H1 (cell line): ENCODE measurements around the gene CDC14B. TPM values are rescaled to one million over a fixed set of nuclear protein-coding genes. Genes with fewer than 3 reads are reported as not detected.

ENCODE experiments used
- CTCF ChIA-PET: fragments of 300-600 bp; sonication (Branson Sonifier 250); formaldehyde crosslinking; loops from one replicate; lab custom pipeline; 2021; ENCODE audit not compliant: partially characterized antibody; lab: Charles Lee
- POLR2A ChIA-PET: fragments of 300-600 bp; sonication (Branson Sonifier 250); formaldehyde crosslinking; loops from one replicate; lab custom pipeline; 2021; ENCODE audit warnings: inconsistent platforms; ENCODE audit not compliant: partially characterized antibody; lab: Charles Lee
- DNase-seq, 2 experiments: peaks; one replicate each; pipeline versions ENCODE4 v3.0.0 to v3.0.0-alpha.2; 2010 to 2022; ENCODE audit warnings: low spot score in 2 of 2, low read depth in 1 of 2, mixed read lengths in 1 of 2
- FAIRE-seq: peaks from 2 replicates; lab custom pipeline; 2011; peaks lifted over from hg19 to GRCh38; lab: Jason Lieb, UNC
- H2AFZ ChIP-seq: 2 replicates; pipeline ENCODE4 v1.8.1; 2012; ENCODE audit warnings: low read length, inconsistent platforms
- H2AK5ac ChIP-seq: 2 replicates; pipeline ENCODE4 v1.6.1; 2013; ENCODE audit warnings: low read depth, low read length
- H2BK120ac ChIP-seq: replicated peaks from 2 replicates; pipeline ENCODE3; 2013; ENCODE audit warnings: low read depth, low read length, inconsistent platforms
- H2BK12ac ChIP-seq: 2 replicates; pipeline ENCODE4 v1.6.1; 2013; ENCODE audit warnings: low read depth, low read length
- H2BK15ac ChIP-seq: 2 replicates; pipeline ENCODE4 v1.6.1; 2013; ENCODE audit warnings: low read length
- H2BK20ac ChIP-seq: 2 replicates; pipeline ENCODE4 v1.6.1; 2013; ENCODE audit warnings: low read length
- H2BK5ac ChIP-seq: 2 replicates; pipeline ENCODE4 v1.6.1; 2013; ENCODE audit warnings: low read depth, low read length
- H3K14ac ChIP-seq: 2 replicates; pipeline ENCODE4 v1.6.1; 2013; ENCODE audit warnings: inconsistent platforms; ENCODE audit not compliant: insufficient read length
- H3K18ac ChIP-seq: 2 replicates; pipeline ENCODE4 v1.6.1; 2013; ENCODE audit warnings: low read length; ENCODE audit errors: extremely low read depth
- H3K23ac ChIP-seq: 2 replicates; pipeline ENCODE4 v1.6.1; 2013; ENCODE audit warnings: inconsistent platforms; ENCODE audit not compliant: insufficient read length
- H3K23me2 ChIP-seq: 2 replicates; pipeline ENCODE4 v1.6.1; 2013; ENCODE audit warnings: low read depth, low read length
- H3K27ac ChIP-seq: 2 replicates; pipeline ENCODE4 v1.6.1; 2011; ENCODE audit warnings: low read depth, low read length, inconsistent platforms
- H3K27me3 ChIP-seq, 4 experiments: replicated peaks in 1 of 4; 1 replicate in 1 of 4; 2 replicates in 3 of 4; pipeline versions ENCODE4 v1.6.1 to v1.8.1; 2011 to 2013; ENCODE audit warnings: low read length in 3 of 4, mild to moderate bottlenecking in 3 of 4, inconsistent platforms in 2 of 4, mixed read lengths in 2 of 4, moderate library complexity in 1 of 4; ENCODE audit not compliant: control insufficient read depth in 3 of 4, insufficient read depth in 3 of 4; ENCODE audit errors: extremely low read depth in 1 of 4
- H3K36me3 ChIP-seq, 4 experiments: 2 replicates each; pipeline versions ENCODE4 v1.6.1 to v1.8.1; 2011 to 2013; ENCODE audit warnings: mild to moderate bottlenecking in 4 of 4, low read length in 3 of 4, moderate library complexity in 2 of 4, control low read depth in 1 of 4, inconsistent platforms in 1 of 4; ENCODE audit not compliant: insufficient read depth in 4 of 4, control insufficient read depth in 2 of 4
- H3K4ac ChIP-seq: replicated peaks from 2 replicates; pipeline ENCODE3; 2013; ENCODE audit warnings: low read length, low read depth, mixed read lengths, inconsistent platforms; ENCODE audit not compliant: insufficient read length
- H3K4me1 ChIP-seq, 4 experiments: replicated peaks in 1 of 4; 1 replicate in 1 of 4; 2 replicates in 3 of 4; pipeline versions ENCODE4 v1.6.1 to v1.8.1; 2011 to 2013; ENCODE audit warnings: low read length in 3 of 4, inconsistent platforms in 2 of 4, mixed read lengths in 1 of 4; ENCODE audit not compliant: insufficient read depth in 4 of 4, control insufficient read depth in 3 of 4
- H3K4me2 ChIP-seq, 2 experiments: 2 replicates each; pipeline versions ENCODE4 v1.6.1 to v1.8.1; 2011 to 2013; ENCODE audit warnings: low read depth in 2 of 2, low read length in 2 of 2, control low read depth in 1 of 2, inconsistent platforms in 1 of 2, mild to moderate bottlenecking in 1 of 2; ENCODE audit not compliant: insufficient read depth in 1 of 2
- H3K4me3 ChIP-seq, 4 experiments: fragments of 200-600, 300-600 bp in 1 of 4; sonication (generic), shearing (Covaris generic), sonication (Bioruptor Twin) in 1 of 4; 2 replicates each; pipeline versions ENCODE4 v1.5.1 to v1.8.1; 2011 to 2016; ENCODE audit warnings: low read length in 4 of 4, low read depth in 3 of 4, control low read depth in 2 of 4, inconsistent platforms in 2 of 4, mild to moderate bottlenecking in 2 of 4, mixed read lengths in 1 of 4, moderate library complexity in 1 of 4; ENCODE audit not compliant: insufficient read depth in 2 of 4; ENCODE audit errors: extremely low read depth in 1 of 4
- H3K56ac ChIP-seq: replicated peaks from 2 replicates; pipeline ENCODE3; 2013; ENCODE audit warnings: low read depth, mild to moderate bottlenecking, mixed read lengths, low read length, inconsistent platforms; ENCODE audit not compliant: insufficient read length
- H3K79me1 ChIP-seq: 2 replicates; pipeline ENCODE4 v1.6.1; 2013; ENCODE audit warnings: low read depth, low read length, control low read depth
- H3K79me2 ChIP-seq, 2 experiments: 2 replicates each; pipeline versions ENCODE4 v1.6.1 to v1.8.1; 2012 to 2013; ENCODE audit warnings: low read length in 2 of 2, mild to moderate bottlenecking in 2 of 2, inconsistent platforms in 1 of 2; ENCODE audit not compliant: insufficient read depth in 2 of 2, control insufficient read depth in 1 of 2
- H3K9ac ChIP-seq, 4 experiments: replicated peaks in 1 of 4; 1 replicate in 1 of 4; 2 replicates in 3 of 4; pipeline versions ENCODE4 v1.6.1 to v1.8.1; 2011 to 2013; ENCODE audit warnings: low read depth in 3 of 4, low read length in 3 of 4, control low read depth in 2 of 4, mild to moderate bottlenecking in 2 of 4, moderate library complexity in 2 of 4, inconsistent platforms in 1 of 4; ENCODE audit errors: extremely low read depth in 1 of 4
- H3K9me3 ChIP-seq, 2 experiments: 2 replicates each; pipeline versions ENCODE4 v1.6.1 to v1.8.1; 2012 to 2013; ENCODE audit warnings: mild to moderate bottlenecking in 2 of 2, moderate library complexity in 2 of 2, control low read depth in 1 of 2, inconsistent platforms in 1 of 2, low read depth in 1 of 2, low read length in 1 of 2, mixed read lengths in 1 of 2; ENCODE audit not compliant: insufficient read depth in 2 of 2
- H4K20me1 ChIP-seq, 2 experiments: replicated peaks in 1 of 2; 2 replicates each; pipeline versions ENCODE3 to v1.8.1; 2011 to 2013; ENCODE audit warnings: inconsistent platforms in 2 of 2, low read length in 2 of 2, mild to moderate bottlenecking in 1 of 2; ENCODE audit not compliant: insufficient read depth in 2 of 2, control insufficient read depth in 1 of 2
- H4K5ac ChIP-seq: 2 replicates; pipeline ENCODE4 v1.6.1; 2013; ENCODE audit warnings: low read length, low read depth, mixed read lengths, inconsistent platforms; ENCODE audit not compliant: insufficient read length
- H4K8ac ChIP-seq: 2 replicates; pipeline ENCODE4 v1.8.0; 2013; ENCODE audit warnings: mild to moderate bottlenecking, moderate library complexity, low read length, inconsistent platforms; ENCODE audit not compliant: insufficient read depth; ENCODE audit errors: extremely low read depth
- H4K91ac ChIP-seq: replicated peaks from 2 replicates; pipeline ENCODE3; 2013; ENCODE audit warnings: low read length, mixed read lengths, inconsistent platforms; ENCODE audit not compliant: insufficient read length
- ASH2L ChIP-seq: fragments of 200-600, 300-600 bp; sonication (generic); IDR thresholded peaks from one replicate; pipeline ENCODE4 v1.7.1; 2017; ENCODE audit warnings: low read length
- E2F6 ChIP-seq: IDR thresholded peaks from 2 replicates; pipeline ENCODE4 v1.6.1; 2012; ENCODE audit warnings: inconsistent platforms
- EP300 ChIP-seq, 2 experiments: IDR thresholded peaks; 1 replicate in 1 of 2; 2 replicates in 1 of 2; pipeline ENCODE4 v1.6.1; 2011 to 2012; ENCODE audit warnings: low read depth in 2 of 2, low read length in 2 of 2, mild to moderate bottlenecking in 2 of 2, borderline replicate concordance in 1 of 2, inconsistent platforms in 1 of 2, moderate library complexity in 1 of 2
- GTF2F1 ChIP-seq: IDR thresholded peaks from 2 replicates; pipeline ENCODE4 v1.6.1; 2012; ENCODE audit warnings: low read depth, low read length, improper control_type of control experiment, borderline replicate concordance
- JUN ChIP-seq: IDR thresholded peaks from 2 replicates; pipeline ENCODE4 v1.6.1; 2011; ENCODE audit warnings: low read depth, mild to moderate bottlenecking, improper control_type of control experiment, low read length
- KDM1A ChIP-seq: fragments of 200-600, 300-600 bp; sonication (generic); IDR thresholded peaks from 2 replicates; pipeline ENCODE4 v1.7.1; 2016; ENCODE audit warnings: mild to moderate bottlenecking, low read length, borderline replicate concordance
- MAX ChIP-seq: IDR thresholded peaks from 2 replicates; pipeline ENCODE4 v1.6.1; 2012; ENCODE audit warnings: inconsistent platforms
- SIN3A ChIP-seq, 2 experiments: IDR thresholded peaks in 1 of 2; conservative IDR thresholded peaks in 1 of 2; 2 replicates each; pipeline ENCODE4 v1.6.1; 2011 to 2012; ENCODE audit warnings: low read length in 2 of 2, improper control_type of control experiment in 1 of 2, low read depth in 1 of 2, mild to moderate bottlenecking in 1 of 2
- WGBS, 2 experiments: shearing (Covaris generic) in 1 of 2; methylation state at CpG; one replicate each; pipeline versions ENCODE4 v1.1.6 to v1.1.7; 2013 to 2015; ENCODE audit warnings: low lambda C conversion rate in 2 of 2, mixed read lengths in 2 of 2, inconsistent platforms in 1 of 2, low coverage in 1 of 2, missing lambda C conversion rate in 1 of 2; ENCODE audit not compliant: insufficient replicate concordance in 2 of 2, insufficient coverage in 1 of 2, insufficient read length in 1 of 2; ENCODE audit errors: extremely low coverage in 1 of 2, missing lambda C conversion rate in 1 of 2; 5-methylcytosine and 5-hydroxymethylcytosine counted together
- polyA plus RNA-seq, 7 experiments: library from polyadenylated mRNA; depleted of rRNA in 3 of 7; stranded (reverse) in 5 of 7; unstranded in 2 of 7; fragments of >200 nt in 5 of 7; fragments of 200-250 nt in 2 of 7; gene quantifications; 1 replicate in 5 of 7; 2 replicates in 1 of 7; 4 replicates in 1 of 7; pipeline versions ENCODE4 v1.2.1 to v1.2.3, GENCODE V29; 2011 to 2013; ENCODE audit warnings: missing spikeins in 2 of 7, mixed read lengths in 2 of 7
- total RNA-seq: library from RNA; stranded (reverse); fragmentation: NEBNext Ultra II Directional; extraction: Animal tissue kit (Norgen Biotek cat#: 25700); gene quantifications from 2 replicates; pipeline ENCODE4 v1.2.1, GENCODE V29; 2021

The CDC14B gene
- total and polyA plus RNA-seq, 2 of the 8 experiments (the other 6 are each of a cell fraction or from before 2014, with no cell fraction given): 17.2 to 44.6 TPM

- no peak overlapping the region for H2BK5ac ChIP-seq
- no peak overlapping the region for H2BK15ac ChIP-seq
- H3K79me2 ChIP-seq: peaks cover 0 to 6% of the 10 kb centered on the region in 2 experiments; a peak in 2 of 4 replicates
- FAIRE-seq (no peak), DNase-seq (peak in 1 of 2 experiments; percentile 64)
- H3K27me3 ChIP-seq: peaks cover 0 to 13% (median 5%) of the 10 kb centered on the region in 4 experiments; a peak in 4 of 7 replicates
- H4K5ac ChIP-seq: no peak overlapping the region
- no peak overlapping the region for H2BK12ac ChIP-seq
- peaks cover 0 to 7% (median 4%) of the 10 kb centered on the region in 4 experiments; a peak in 4 of 7 replicates for H3K4me1 ChIP-seq
- H3K56ac ChIP-seq: peak overlapping the region; percentile 2
- no peak overlapping the region for H2AK5ac ChIP-seq
- H3K4ac ChIP-seq: no peak overlapping the region
- peak overlapping the region; percentile 92 to 100 for H3K4me2 ChIP-seq
- peak overlapping the region; percentile 80; the same call in 1 of the 2 replicates for H4K8ac ChIP-seq
- no peak overlapping the region for H2BK20ac ChIP-seq
- no peaks in the 10 kb centered on the region for H3K9me3 ChIP-seq
- H3K18ac ChIP-seq: no peak overlapping the region; the same call in 1 of the 2 replicates
- no peak overlapping the region for H2BK120ac ChIP-seq
- H3K79me1 ChIP-seq: no peaks in the 10 kb centered on the region; the same call in 1 of the 2 replicates
- CTCF ChIA-PET: interaction anchor here (0.9 to 1.8 kb wide), 8 partner anchors 9 to 216 kb away, joined by 3 to 7 read pairs (median 4); no protein-coding TSS in a partner anchor
- no peaks in the 10 kb centered on the region for H3K36me3 ChIP-seq
- peaks cover 10% of the 10 kb centered on the region for H3K23me2 ChIP-seq
- H4K20me1 ChIP-seq: peaks cover 3% of the 10 kb centered on the region in 2 experiments
- no peak overlapping the region for H3K14ac ChIP-seq
- no peak overlapping the region for H4K91ac ChIP-seq
- peak overlapping the region; percentile 54 to 72 (median 60) for H3K4me3 ChIP-seq
- no peak overlapping the region for H3K27ac ChIP-seq
- POLR2A ChIA-PET: interaction anchor here (1.0 kb wide), 2 partner anchors 9 to 30 kb away, joined by 3 read pairs; no protein-coding TSS in a partner anchor
- WGBS, 2 experiments: 4% methylated on average over 42 of the region's 63 CpGs; no CpG with 5 or more reads in 1 of the 2 experiments
- peak overlapping the region; percentile 11; the same call in 1 of the 2 replicates for H2AFZ ChIP-seq
- peak overlapping the region in 3 of 4 experiments; percentile 51 to 87 (median 62); a peak in 5 of 7 replicates for H3K9ac ChIP-seq
- no peak overlapping the region for H3K23ac ChIP-seq
- TF ChIP-seq E2F6 (peak; percentile 34; the same call in 1 of the 2 replicates), ASH2L (peak; percentile 44), GTF2F1 (no peak), JUN (no peak), SIN3A (conservative IDR thresholded peaks at IDR 0.05 in 1 of 2, IDR thresholded peaks at IDR 0.05 in 1 of 2; ENCODE audit: low read depth in 1 of 2, low read length in 2 of 2) (0 out of 4 replicates have a peak, but pooled peaks of 1 of the 2 experiments have one; percentile 21), KDM1A (no peak), EP300 (IDR thresholded peaks at IDR 0.05; ENCODE audit: borderline replicate concordance in 1 of 2, low read depth in 2 of 2, low read length in 2 of 2) (no peak), MAX (peak; percentile 65; the same call in 1 of the 2 replicates)
Observed at GRCh38 chr9:96450613-96451528, 168.8 kb downstream of the CDC14B start.
